Ascending aorta (tissue), 2 donors: ENCODE measurements around the gene TEKT5. TPM values are rescaled to one million over a fixed set of nuclear protein-coding genes. Genes with fewer than 3 reads are reported as not detected.
"Not testable (repeated sequence)": the region's sequence is repeated elsewhere in the genome, so short reads cannot be mapped to it uniquely, and the experiment has no call there.

Source experiments
- DNase-seq, 2 donors: peaks; one replicate each; pipeline ENCODE4 v3.0.0-alpha.2; 2019; ENCODE audit warnings: low spot score in 2 of 2
- H3K27ac ChIP-seq, 2 donors: fragments of 200-600 bp; sonication (generic); one replicate each; pipeline ENCODE4 v1.5.1; 2016 to 2017; ENCODE audit warnings: mild to moderate bottlenecking in 1 of 2
- H3K27me3 ChIP-seq: fragments of 200-600 bp; sonication (generic); one replicate; pipeline ENCODE4 v1.5.1; 2017
- H3K36me3 ChIP-seq, 2 donors: fragments of 200-600 bp; sonication (generic); one replicate each; pipeline ENCODE4 v1.5.1; 2016
- H3K4me1 ChIP-seq, 2 donors: fragments of 200-600 bp; sonication (generic); one replicate each; pipeline ENCODE4 v1.5.1; 2016 to 2017; ENCODE audit warnings: mild to moderate bottlenecking in 1 of 2
- H3K4me3 ChIP-seq, 2 donors: fragments of 200-600 bp; sonication (generic); one replicate each; pipeline ENCODE4 v1.5.1; 2016 to 2017; ENCODE audit warnings: mild to moderate bottlenecking in 1 of 2
- H3K9me3 ChIP-seq, 2 donors: fragments of 200-600 bp; sonication (generic); one replicate each; pipeline ENCODE4 v1.5.1; 2016
- CTCF ChIP-seq, 3 experiments: fragments of 200-600 bp in 2 of 3; fragments of 450-650 bp in 1 of 3; sonication (generic) in 2 of 3; IDR thresholded peaks; one replicate each; pipeline ENCODE4 v1.5.1; 2016 to 2019; ENCODE audit warnings: antibody characterized with exemption in 3 of 3, mild to moderate bottlenecking in 1 of 3, moderate library complexity in 1 of 3
- intact Hi-C: fragments of 100-400 bp; cut with DNase I; formaldehyde crosslinking; loops from one replicate; pipeline ENCODE4 v1.15.1; 2023
- total RNA-seq: library from RNA; depleted of rRNA; stranded (reverse); fragments of >200 nt; gene quantifications from one replicate; pipeline ENCODE4 v1.1.0, GENCODE V29; 2016

TEKT5 gene
- total RNA-seq, 1 donor from 2014 or later, result not detected

- no peak for TF ChIP-seq CTCF (IDR thresholded peaks at IDR 0.05)
- Histone ChIP-seq H3K27ac (no peak overlapping the region), H3K27me3 (no peaks in the 10 kb centered on the region), H3K4me1 (no peaks in the 10 kb centered on the region), H3K36me3 (no peaks in the 10 kb centered on the region), H3K9me3 (no peaks in the 10 kb centered on the region), H3K4me3 (no peak overlapping the region)
- DNase-seq, result no peak
- intact Hi-C loops, result no loop called here
Observed at GRCh38 chr16:10683170-10683569, 11.6 kb downstream of the TEKT5 start.

- no peaks in the 10 kb centered on the region for H3K36me3 ChIP-seq
- H3K27me3 ChIP-seq, result no peaks in the 10 kb centered on the region
Observed at GRCh38 chr16:10682604-10683003, 12.1 kb downstream of the TEKT5 start.

GRCh38 chr16:10681310-10682308 is 13.1 kb downstream of the TEKT5 start:
- no peak for TF ChIP-seq CTCF (IDR thresholded peaks at IDR 0.05)
- Histone ChIP-seq H3K4me1 (no peaks in the 10 kb centered on the region), H3K27ac (no peak overlapping the region), H3K9me3 (no peaks in the 10 kb centered on the region), H3K36me3 (no peaks in the 10 kb centered on the region), H3K4me3 (no peak overlapping the region), H3K27me3 (no peaks in the 10 kb centered on the region)
- intact Hi-C loops, result no loop called here
- no peak for DNase-seq

More at GRCh38 chr16:10682604-10683003, 12.1 kb downstream of the TEKT5 start:
- H3K4me1 ChIP-seq, result no peaks in the 10 kb centered on the region
- H3K27ac ChIP-seq, result no peak overlapping the region
- no peak for DNase-seq
- no peak overlapping the region for H3K4me3 ChIP-seq
- no peaks in the 10 kb centered on the region for H3K9me3 ChIP-seq
- intact Hi-C loops, result no loop called here
- no peak for TF ChIP-seq CTCF (IDR thresholded peaks at IDR 0.05)

- H3K4me1 ChIP-seq, result no peaks in the 10 kb centered on the region
- no peak for DNase-seq
- no peak overlapping the region for H3K27ac ChIP-seq
- H3K4me3 ChIP-seq, result no peak overlapping the region
- intact Hi-C loops, result no loop called here
- H3K36me3 ChIP-seq, result no peaks in the 10 kb centered on the region
- no peak for TF ChIP-seq CTCF (IDR thresholded peaks at IDR 0.05)
- H3K9me3 ChIP-seq, result no peaks in the 10 kb centered on the region
- no peaks in the 10 kb centered on the region for H3K27me3 ChIP-seq
Observed at GRCh38 chr16:10679921-10680320, 14.8 kb downstream of the TEKT5 start.

GRCh38 chr16:10679441-10679840 is 15.3 kb downstream of the TEKT5 start:
- DNase-seq, H3K4me1 ChIP-seq, H3K27ac ChIP-seq, H3K4me3 ChIP-seq, intact Hi-C loops, H3K36me3 ChIP-seq, H3K9me3 ChIP-seq, H3K27me3 ChIP-seq: not testable (repeated sequence)

GRCh38 chr16:10678655-10679054 is 16.1 kb downstream of the TEKT5 start:
- Histone ChIP-seq H3K4me1 (no peaks in the 10 kb centered on the region), H3K4me3 (no peak overlapping the region), H3K36me3 (no peaks in the 10 kb centered on the region), H3K9me3 (no peaks in the 10 kb centered on the region), H3K27me3 (no peaks in the 10 kb centered on the region), H3K27ac (no peak overlapping the region)
- no peak for DNase-seq
- TF ChIP-seq CTCF (IDR thresholded peaks at IDR 0.05), result no peak
- intact Hi-C loops, result no loop called here
